HCT116 (cell line): ENCODE measurements around the gene PRIM1.
"Not testable (repeated sequence)": the region's sequence is repeated elsewhere in the genome, so short reads cannot be mapped to it uniquely, and the experiment has no call there.

Source experiments
- CTCF ChIP-seq, 3 experiments: fragments of 200-600 bp in 1 of 3; sonication (generic) in 1 of 3; IDR thresholded peaks in 2 of 3; conservative IDR thresholded peaks in 1 of 3; 2 replicates each; pipeline ENCODE4 v1.5.1; 2012 to 2017; ENCODE audit warnings: low read depth in 2 of 3, low read length in 2 of 3, antibody characterized with exemption in 1 of 3, borderline replicate concordance in 1 of 3, control low read depth in 1 of 3, mild to moderate bottlenecking in 1 of 3, mixed read lengths in 1 of 3, mixed run types in 1 of 3, moderate library complexity in 1 of 3; ENCODE audit not compliant: insufficient read depth in 1 of 3
- EZH2 ChIP-seq: fragments of 200-600 bp; sonication (generic); IDR thresholded peaks from 2 replicates; pipeline ENCODE4 v1.6.1; 2017; ENCODE audit warnings: antibody characterized with exemption, mixed run types
- EZH2phosphoT487 ChIP-seq: fragments of 200-600 bp; IDR thresholded peaks from 2 replicates; pipeline ENCODE4 v1.6.1; 2018; ENCODE audit warnings: antibody characterized with exemption, borderline replicate concordance
- MAX ChIP-seq: IDR thresholded peaks from 2 replicates; pipeline ENCODE4 v1.6.1; 2012
- POLR2A ChIP-seq: IDR thresholded peaks from 2 replicates; pipeline ENCODE4 v1.7.0; 2011; ENCODE audit warnings: borderline replicate concordance; ENCODE audit not compliant: insufficient read depth, insufficient read length; ENCODE audit errors: extremely low read depth
- POLR2AphosphoS5 ChIP-seq: IDR thresholded peaks from 2 replicates; pipeline ENCODE4 v1.6.1; 2011; ENCODE audit warnings: mild to moderate bottlenecking, low read depth, low read length, moderate library complexity
- REST ChIP-seq: IDR thresholded peaks from 2 replicates; pipeline ENCODE4 v1.6.1; 2012; ENCODE audit warnings: low read depth
- SRF ChIP-seq: IDR thresholded peaks from 2 replicates; pipeline ENCODE4 v1.6.1; 2012; ENCODE audit warnings: low read depth

GRCh38 chr12:56704522-56704921 lies 47.6 kb downstream of the PRIM1 start:
- TF ChIP-seq SRF; REST; CTCF (IDR thresholded peaks at IDR 0.05 in 2 of 3, conservative IDR thresholded peaks at IDR 0.05 in 1 of 3; ENCODE audit: borderline replicate concordance in 1 of 3, insufficient read depth in 1 of 3, low read depth in 2 of 3, low read length in 2 of 3); POLR2A; POLR2AphosphoS5; MAX; EZH2; EZH2phosphoT487: not testable (repeated sequence)
